Transverse colon (tissue), 4 donors: ENCODE data around the gene PLAC8L1. TPM values are rescaled to one million over a fixed set of nuclear protein-coding genes. Genes with fewer than 3 reads are reported as not detected.

Experiments used
- DNase-seq: peaks from one replicate; pipeline ENCODE4 v3.0.0-alpha.2; 2019
- H3K27ac ChIP-seq, 4 donors: fragments of 200-600 bp; sonication (generic); 2 replicates each; pipeline ENCODE4 v1.5.1; 2016 to 2018; ENCODE audit warnings: inconsistent platforms in 4 of 4
- H3K27me3 ChIP-seq: fragments of 200-600 bp; sonication (generic); 2 replicates; pipeline ENCODE4 v1.5.1; 2017; ENCODE audit warnings: inconsistent platforms
- H3K36me3 ChIP-seq, 4 donors: fragments of 200-600 bp; sonication (generic); 2 replicates each; pipeline ENCODE4 v1.5.1; 2017 to 2019; ENCODE audit warnings: inconsistent platforms in 4 of 4
- H3K4me1 ChIP-seq, 4 donors: fragments of 200-600 bp; sonication (generic); 2 replicates each; pipeline ENCODE4 v1.5.1; 2017 to 2020; ENCODE audit warnings: inconsistent platforms in 4 of 4
- H3K4me3 ChIP-seq, 4 donors: fragments of 200-600 bp; sonication (generic); 1 replicate in 1 of 4; 2 replicates in 3 of 4; pipeline versions ENCODE4 v1.5.1 to v1.6.1; 2017 to 2019; ENCODE audit warnings: inconsistent platforms in 4 of 4
- H3K9me3 ChIP-seq, 2 donors: fragments of 200-600 bp; sonication (generic); 2 replicates each; pipeline ENCODE4 v1.5.1; 2017 to 2019; ENCODE audit warnings: inconsistent platforms in 2 of 2
- EP300 ChIP-seq: sonication (generic); formaldehyde crosslinking; IDR thresholded peaks from one replicate; pipeline ENCODE4 v1.6.1; 2017; ENCODE audit warnings: antibody characterized with exemption, low read depth
- POLR2A ChIP-seq: fragments of 450-650 bp; IDR thresholded peaks from one replicate; pipeline ENCODE4 v1.6.1; 2016; ENCODE audit warnings: antibody characterized with exemption, mild to moderate bottlenecking, moderate library complexity
- POLR2AphosphoS5 ChIP-seq, 3 donors: sonication (generic); formaldehyde crosslinking; IDR thresholded peaks; one replicate each; pipeline ENCODE4 v1.6.1; 2016; ENCODE audit warnings: antibody characterized with exemption in 3 of 3
- WGBS, 2 donors: methylation state at CpG; one replicate each; pipeline ENCODE4 v1.1.5; 2018; ENCODE audit warnings: low coverage in 1 of 2; 5-methylcytosine and 5-hydroxymethylcytosine counted together
- in situ Hi-C, 4 donors: fragments of 200-750 bp; cut with MboI; loops; one replicate each; pipeline versions ENCODE4 v1.15.0 to v1.15.1; 2017; ENCODE audit warnings: low sequenced_read_pairs in 3 of 4, low pct_ligation_motif_present in 1 of 4, low pct_unique_long_range_greater_than_20kb in 1 of 4
- intact Hi-C: fragments of 100-400 bp; cut with DNase I; formaldehyde crosslinking; loops from one replicate; pipeline ENCODE4 v1.15.1; 2023; ENCODE audit warnings: low total_unique reads
- total RNA-seq, 4 donors: library from RNA; depleted of rRNA; stranded (reverse); fragments of >200 nt; gene quantifications; one replicate each; pipeline ENCODE4 v1.1.0, GENCODE V29; 2016
- TF ChIP-seq, protein P1 (sequence below), 5 experiments: fragments of 200-600 bp in 3 of 5; fragments of 450-650 bp in 2 of 5; sonication (generic) in 3 of 5; IDR thresholded peaks; 1 replicate in 2 of 5; 2 replicates in 3 of 5; pipeline ENCODE4 v1.5.1; 2016 to 2017; ENCODE audit warnings: antibody characterized with exemption in 5 of 5, inconsistent platforms in 3 of 5, mild to moderate bottlenecking in 2 of 5, moderate library complexity in 1 of 5

Gene PLAC8L1
- total RNA-seq, 4 donors from 2014 or later: not detected

DNA sequence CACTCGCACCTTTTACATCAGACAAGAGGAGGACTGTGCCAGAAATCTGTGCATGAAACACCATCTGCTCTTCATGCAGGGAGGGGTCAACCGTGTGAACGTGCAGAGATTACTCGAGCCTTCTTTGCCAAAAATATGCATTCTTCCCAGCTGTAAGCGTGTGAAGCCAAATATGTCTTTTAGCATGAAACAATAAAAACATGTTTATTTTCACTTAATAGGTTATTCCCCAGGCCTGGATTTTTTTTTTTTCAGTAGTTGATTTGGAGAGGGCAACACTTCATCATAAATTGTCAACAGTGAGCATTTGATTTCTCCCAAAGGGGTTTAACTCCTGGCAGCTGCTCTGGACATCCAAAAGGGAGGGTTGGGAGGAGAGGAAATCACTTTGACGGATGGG is 23.8 kb downstream of the PLAC8L1 start:
- TF ChIP-seq POLR2AphosphoS5 (IDR thresholded peaks at IDR 0.05): no peak
- TF ChIP-seq, protein P1, sequence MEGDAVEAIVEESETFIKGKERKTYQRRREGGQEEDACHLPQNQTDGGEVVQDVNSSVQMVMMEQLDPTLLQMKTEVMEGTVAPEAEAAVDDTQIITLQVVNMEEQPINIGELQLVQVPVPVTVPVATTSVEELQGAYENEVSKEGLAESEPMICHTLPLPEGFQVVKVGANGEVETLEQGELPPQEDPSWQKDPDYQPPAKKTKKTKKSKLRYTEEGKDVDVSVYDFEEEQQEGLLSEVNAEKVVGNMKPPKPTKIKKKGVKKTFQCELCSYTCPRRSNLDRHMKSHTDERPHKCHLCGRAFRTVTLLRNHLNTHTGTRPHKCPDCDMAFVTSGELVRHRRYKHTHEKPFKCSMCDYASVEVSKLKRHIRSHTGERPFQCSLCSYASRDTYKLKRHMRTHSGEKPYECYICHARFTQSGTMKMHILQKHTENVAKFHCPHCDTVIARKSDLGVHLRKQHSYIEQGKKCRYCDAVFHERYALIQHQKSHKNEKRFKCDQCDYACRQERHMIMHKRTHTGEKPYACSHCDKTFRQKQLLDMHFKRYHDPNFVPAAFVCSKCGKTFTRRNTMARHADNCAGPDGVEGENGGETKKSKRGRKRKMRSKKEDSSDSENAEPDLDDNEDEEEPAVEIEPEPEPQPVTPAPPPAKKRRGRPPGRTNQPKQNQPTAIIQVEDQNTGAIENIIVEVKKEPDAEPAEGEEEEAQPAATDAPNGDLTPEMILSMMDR (IDR thresholded peaks at IDR 0.05): no peak
- TF ChIP-seq EP300: no peak
- no peak for TF ChIP-seq POLR2A
- in situ Hi-C loops: no loop called here
- Histone ChIP-seq H3K4me1 (peaks cover 0 to under 1% (median 0%) of the 10 kb centered on the region in 4 donors), H3K4me3 (no peak overlapping the region), H3K9me3 (no peaks in the 10 kb centered on the region), H3K36me3 (no peaks in the 10 kb centered on the region), H3K27ac (no peak overlapping the region), H3K27me3 (no peaks in the 10 kb centered on the region)
- WGBS, 2 donors: 54 to 55% methylated on average over 5 to 6 of the region's 6 CpGs
- no peak for DNase-seq
- intact Hi-C loops: no loop called here

DNA sequence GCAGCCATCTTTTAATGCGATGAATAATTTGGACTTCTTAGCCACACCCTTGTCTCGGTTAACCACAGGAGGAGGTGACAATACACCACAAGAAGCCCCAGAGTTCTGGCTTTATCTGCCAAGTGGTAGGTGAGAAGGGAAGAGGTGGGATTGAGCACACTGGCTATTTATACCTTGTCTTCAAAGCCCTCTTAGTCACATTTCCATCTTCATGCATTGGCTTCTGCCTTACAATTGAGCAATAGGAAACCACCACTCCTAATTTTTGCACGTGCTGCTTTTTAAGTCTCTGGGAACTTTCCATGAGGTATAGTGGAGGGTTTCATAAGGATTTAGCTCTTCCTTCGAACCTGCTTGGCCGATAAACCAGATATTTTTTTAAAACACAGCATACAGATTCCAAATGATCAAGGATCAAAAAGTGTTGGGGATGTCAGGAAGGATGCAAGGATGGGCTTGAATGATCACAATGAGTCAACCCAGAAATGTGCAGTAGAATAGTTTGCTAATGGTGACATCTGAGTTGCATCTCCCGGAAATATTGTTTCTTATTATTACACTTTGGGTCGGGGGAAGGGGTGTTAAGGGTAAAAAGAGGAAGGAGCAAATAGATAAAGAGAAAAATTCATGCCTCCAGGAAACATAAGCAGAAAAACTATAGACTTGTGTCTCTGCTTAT is 25.5 kb downstream of the PLAC8L1 start:
- no peak overlapping the region for H3K4me3 ChIP-seq
- H3K27me3 ChIP-seq: no peaks in the 10 kb centered on the region
- in situ Hi-C loops (no loop called here), intact Hi-C loops (no loop called here)
- no peak for DNase-seq
- no peaks in the 10 kb centered on the region for H3K9me3 ChIP-seq
- H3K36me3 ChIP-seq: no peaks in the 10 kb centered on the region
- WGBS, 2 donors: 53 to 74% methylated on average over 6 to 7 of the region's 7 CpGs
- peaks cover 0 to 9% (median 0%) of the 10 kb centered on the region in 4 donors for H3K4me1 ChIP-seq
- H3K27ac ChIP-seq: no peak overlapping the region
- TF ChIP-seq, protein P1 (IDR thresholded peaks at IDR 0.05): no peak
- TF ChIP-seq EP300 (no peak), POLR2AphosphoS5 (IDR thresholded peaks at IDR 0.05) (no peak), POLR2A (no peak)

DNA sequence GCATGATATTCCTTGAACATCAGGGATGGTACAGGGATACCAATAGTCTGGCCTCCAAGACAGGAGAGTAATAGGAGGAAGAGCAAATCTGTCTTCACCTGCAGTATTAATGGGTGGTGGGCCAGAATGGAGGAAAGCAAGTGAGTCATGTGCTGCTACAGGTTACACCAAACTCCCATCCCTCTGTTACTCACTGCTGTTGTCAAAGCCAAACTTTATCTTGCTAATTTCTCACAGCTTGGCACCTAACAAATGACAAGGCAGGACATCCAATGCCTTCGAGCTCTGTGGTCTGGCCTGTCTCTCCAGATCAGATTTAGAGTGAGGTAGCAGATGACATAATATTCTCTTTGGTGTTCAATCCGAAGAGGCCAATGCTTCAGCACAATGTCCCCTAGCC is 26.8 kb downstream of the PLAC8L1 start:
- no peak for DNase-seq
- in situ Hi-C loops: no loop called here
- TF ChIP-seq EP300 (no peak), POLR2A (no peak), POLR2AphosphoS5 (IDR thresholded peaks at IDR 0.05) (no peak)
- TF ChIP-seq, protein P1 (IDR thresholded peaks at IDR 0.05): no peak
- Histone ChIP-seq H3K4me3 (no peak overlapping the region), H3K27ac (no peak overlapping the region), H3K4me1 (peaks cover 0 to 9% (median 0%) of the 10 kb centered on the region in 4 donors), H3K36me3 (no peaks in the 10 kb centered on the region), H3K27me3 (no peaks in the 10 kb centered on the region), H3K9me3 (no peaks in the 10 kb centered on the region)
- intact Hi-C loops: no loop called here
- WGBS, 2 donors: 64% methylated on average over 2 of the region's 2 CpGs; no CpG with 5 or more reads in 1 of the 2 donors

DNA sequence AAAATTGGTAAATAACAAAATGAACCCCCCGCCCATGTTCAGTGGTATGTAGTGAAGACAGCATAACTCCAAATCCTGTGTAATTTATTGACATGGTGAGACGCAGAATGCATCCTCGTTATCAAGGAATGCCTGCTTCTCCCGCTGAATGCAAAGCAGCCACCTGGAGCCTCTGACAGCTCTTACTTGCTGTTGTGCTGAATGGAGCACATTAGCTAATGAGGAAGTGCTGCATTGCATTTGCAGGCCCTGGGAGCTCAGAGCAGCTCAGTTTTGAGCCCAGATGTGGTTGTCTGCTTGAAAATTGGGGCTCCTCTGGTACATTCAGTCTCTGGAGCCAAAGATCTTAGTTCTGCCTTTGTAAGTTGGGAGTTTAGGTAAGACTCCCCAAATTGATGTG is 28.9 kb downstream of the PLAC8L1 start:
- no peaks in the 10 kb centered on the region for H3K36me3 ChIP-seq
- H3K27me3 ChIP-seq: no peaks in the 10 kb centered on the region
- no peaks in the 10 kb centered on the region for H3K9me3 ChIP-seq
- intact Hi-C loops: no loop called here
- peak overlapping the region in 2 of 4 donors; percentile 8 to 32 for H3K27ac ChIP-seq
- in situ Hi-C loops: no loop called here
- no peak for TF ChIP-seq POLR2A
- no peak for TF ChIP-seq EP300
- TF ChIP-seq POLR2AphosphoS5 (IDR thresholded peaks at IDR 0.05): no peak
- TF ChIP-seq, protein P1 (IDR thresholded peaks at IDR 0.05): no peak
- no peak for DNase-seq
- H3K4me1 ChIP-seq: peaks cover 0 to 9% (median 0%) of the 10 kb centered on the region in 4 donors
- no peak overlapping the region for H3K4me3 ChIP-seq
- WGBS, 2 donors: 50 to 100% methylated on average over 1 to 4 of the region's 4 CpGs
